Hepatocyte (in vitro differentiated cells): ENCODE data around the gene ZNF521.

ENCODE experiments used
- CTCF ChIP-seq: fragments of 200-600 bp; sonication (generic); IDR thresholded peaks from 2 replicates; pipeline ENCODE4 v1.5.1; 2016; ENCODE audit warnings: antibody characterized with exemption, mild to moderate bottlenecking; ENCODE audit not compliant: poor library complexity
- EZH2 ChIP-seq: fragments of 200-600 bp; sonication (generic); IDR thresholded peaks from 2 replicates; pipeline ENCODE4 v1.6.1; 2016; ENCODE audit warnings: antibody characterized with exemption, mild to moderate bottlenecking, borderline replicate concordance

GRCh38 chr18:25164211-25164847 is 187.6 kb downstream of the ZNF521 start:
- no peak for TF ChIP-seq CTCF
- no peak for TF ChIP-seq EZH2
